ENCODE measurements around the gene ZNF365.

- TF ChIP-seq CTCF (IDR thresholded peaks at IDR 0.05 in 2 of 3, conservative IDR thresholded peaks at IDR 0.05 in 1 of 3; ENCODE audit: borderline replicate concordance in 1 of 3, insufficient read depth in 1 of 3, low read depth in 2 of 3, low read length in 2 of 3) (no peak), JUND (IDR thresholded peaks at IDR 0.05) (no peak), SIN3A (IDR thresholded peaks at IDR 0.05; ENCODE audit: low read depth) (no peak), POLR2A (IDR thresholded peaks at IDR 0.05; ENCODE audit: borderline replicate concordance, extremely low read depth, insufficient read depth, insufficient read length) (no peak), POLR2AphosphoS5 (IDR thresholded peaks at IDR 0.05; ENCODE audit: low read depth, low read length) (no peak), EZH2 (IDR thresholded peaks at IDR 0.05) (no peak), ZNF274 (IDR thresholded peaks at IDR 0.05; ENCODE audit: low read depth, low read length) (no peak)
Observed at GRCh38 chr10:62376071-62377025, 2.2 kb downstream of the ZNF365 start.

All from HCT116 (cell line).